SH-SY5Y (cell line): Measurements from ENCODE around the gene CHST13.

Source experiments
- GATA2 ChIP-seq: IDR thresholded peaks from 2 replicates; pipeline ENCODE4 v1.6.1; 2011; ENCODE audit warnings: mild to moderate bottlenecking, low read depth, low read length
- GATA3 ChIP-seq: IDR thresholded peaks from 2 replicates; pipeline ENCODE4 v1.6.1; 2011; ENCODE audit warnings: low read depth, mild to moderate bottlenecking, low read length, moderate library complexity

- TF ChIP-seq GATA2 (no peak), GATA3 (no peak)
Observed at GRCh38 chr3:126474498-126475412, 49.2 kb upstream of the CHST13 start.
